HepG2 (cell line): ENCODE measurements around the gene HEMK1. TPM values are rescaled to one million over a fixed set of nuclear protein-coding genes. Genes with fewer than 3 reads are reported as not detected.
A peak's percentile ranks its signal among the peaks of the same experiment; 100 is the strongest.

ENCODE experiments used
- CREM ChIP-seq, 2 experiments: sonication (generic) in 1 of 2; formaldehyde crosslinking in 1 of 2; IDR thresholded peaks; 2 replicates each; pipeline versions ENCODE4 v1.4.0 to v1.6.1; 2016 to 2020; ENCODE audit warnings: antibody characterized with exemption in 1 of 2, mild to moderate bottlenecking in 1 of 2, missing genetic modification reagents in 1 of 2
- FOSL1 ChIP-seq: sonication (generic); formaldehyde crosslinking; IDR thresholded peaks from 2 replicates; pipeline ENCODE4 v1.9.0; 2021; ENCODE audit warnings: missing genetic modification reagents, borderline replicate concordance
- GFI1 ChIP-seq: sonication (generic); formaldehyde crosslinking; IDR thresholded peaks from 2 replicates; pipeline ENCODE4 v1.5.0; 2020; ENCODE audit warnings: missing genetic modification reagents, mild to moderate bottlenecking, borderline replicate concordance
- NFYB ChIP-seq: sonication (generic); formaldehyde crosslinking; IDR thresholded peaks from 2 replicates; pipeline ENCODE4 v1.4.0; 2020; ENCODE audit warnings: missing genetic modification reagents
- NONO ChIP-seq, 2 experiments: fragments of 450-650 bp in 1 of 2; sonication (generic) in 1 of 2; formaldehyde crosslinking in 1 of 2; IDR thresholded peaks in 1 of 2; conservative IDR thresholded peaks in 1 of 2; 2 replicates each; pipeline versions ENCODE4 v1.6.1 to v1.8.0; 2017 to 2022; ENCODE audit warnings: mild to moderate bottlenecking in 1 of 2, missing genetic modification reagents in 1 of 2, moderate library complexity in 1 of 2
- POLR2AphosphoS5 ChIP-seq: IDR thresholded peaks from 2 replicates; pipeline ENCODE4 v1.6.1; 2012; ENCODE audit warnings: low read depth, low read length
- PPARG ChIP-seq: conservative IDR thresholded peaks from 2 replicates; pipeline ENCODE4 v1.6.1; 2016; ENCODE audit warnings: missing biosample characterization, missing genetic modification reagents
- RBFOX2 ChIP-seq: fragments of 200-400 bp; formaldehyde crosslinking; IDR thresholded peaks from 2 replicates; pipeline ENCODE4 v1.6.1; 2017; ENCODE audit warnings: low read depth, mild to moderate bottlenecking, low read length
- RFXAP ChIP-seq: sonication (generic); formaldehyde crosslinking; IDR thresholded peaks from 2 replicates; pipeline ENCODE4 v1.4.0; 2020; ENCODE audit warnings: missing genetic modification reagents, borderline replicate concordance
- SUZ12 ChIP-seq: fragments of 150-350 bp; IDR thresholded peaks from 2 replicates; pipeline ENCODE4 v1.6.1; 2014; ENCODE audit warnings: low read depth, low read length
- TCF12 ChIP-seq, 2 experiments: fragments of 450-650 bp in 1 of 2; sonication (generic) in 1 of 2; formaldehyde crosslinking in 1 of 2; IDR thresholded peaks; 2 replicates each; pipeline versions ENCODE4 v1.6.1 to v1.8.0; 2017 to 2022; ENCODE audit warnings: antibody characterized with exemption in 1 of 2, mild to moderate bottlenecking in 1 of 2, missing genetic modification reagents in 1 of 2, moderate library complexity in 1 of 2
- ZBTB20 ChIP-seq: sonication (generic); formaldehyde crosslinking; IDR thresholded peaks from 2 replicates; pipeline ENCODE4 v1.8.1; 2023; ENCODE audit warnings: missing genetic modification reagents, low read depth, mild to moderate bottlenecking, borderline replicate concordance
- ZC3H4 ChIP-seq: sonication (generic); formaldehyde crosslinking; IDR thresholded peaks from 2 replicates; pipeline ENCODE4 v1.4.0; 2020; ENCODE audit warnings: missing genetic modification reagents, borderline replicate concordance
- ZFP90 ChIP-seq: sonication (generic); formaldehyde crosslinking; IDR thresholded peaks from 2 replicates; pipeline ENCODE4 v1.8.0; 2022; ENCODE audit warnings: missing genetic modification reagents, mild to moderate bottlenecking, inconsistent platforms, borderline replicate concordance
- ZNF331 ChIP-seq: sonication (generic); formaldehyde crosslinking; IDR thresholded peaks from 2 replicates; pipeline ENCODE4 v1.4.0; 2020; ENCODE audit warnings: missing genetic modification reagents
- ZNF629 ChIP-seq: sonication (generic); formaldehyde crosslinking; conservative IDR thresholded peaks from 2 replicates; pipeline ENCODE4 v1.5.0; 2020; ENCODE audit warnings: missing genetic modification reagents
- ZSCAN20 ChIP-seq: sonication (generic); formaldehyde crosslinking; IDR thresholded peaks from 2 replicates; pipeline ENCODE4 v1.4.0; 2020; ENCODE audit warnings: missing genetic modification reagents, mild to moderate bottlenecking, borderline replicate concordance
- polyA plus RNA-seq, 8 experiments: library from polyadenylated mRNA; depleted of rRNA in 3 of 8; stranded (reverse) in 7 of 8; unstranded in 1 of 8; fragments of >200 nt; fragmentation: Illumina TruSeq in 4 of 8; extraction: Trizol in 4 of 8; gene quantifications; 2 replicates each; pipeline versions ENCODE4 v1.2.1 to v1.2.3, GENCODE V29; 2011 to 2016; ENCODE audit warnings: low read depth in 4 of 8, missing spikeins in 1 of 8, mixed read lengths in 1 of 8; ENCODE audit not compliant: insufficient read depth in 1 of 8
- total RNA-seq, 5 experiments: library from RNA; depleted of rRNA; stranded (reverse); fragments of >200 nt; fragmentation: Illumina TruSeq; extraction: Trizol; gene quantifications; 2 replicates each; pipeline ENCODE4 v1.2.3, GENCODE V29; 2016; ENCODE audit warnings: low read depth in 1 of 5
- TF ChIP-seq, protein P1 (sequence below): sonication (generic); formaldehyde crosslinking; conservative IDR thresholded peaks from 2 replicates; pipeline ENCODE4 v1.4.0; 2020; ENCODE audit warnings: mild to moderate bottlenecking, missing genetic modification reagents, moderate library complexity
- TF ChIP-seq, protein P2 (sequence below): sonication (generic); formaldehyde crosslinking; conservative IDR thresholded peaks from 2 replicates; pipeline ENCODE4 v1.4.0; 2020; ENCODE audit warnings: missing genetic modification reagents
- TF ChIP-seq, protein P3 (sequence below): sonication (generic); formaldehyde crosslinking; IDR thresholded peaks from 2 replicates; pipeline ENCODE4 v1.4.0; 2020; ENCODE audit warnings: missing genetic modification reagents

Gene HEMK1
- total and polyA plus RNA-seq, 2 of the 13 experiments (the other 11 are each of a cell fraction or from before 2014, with no cell fraction given): 9.8 to 12.6 TPM

DNA sequence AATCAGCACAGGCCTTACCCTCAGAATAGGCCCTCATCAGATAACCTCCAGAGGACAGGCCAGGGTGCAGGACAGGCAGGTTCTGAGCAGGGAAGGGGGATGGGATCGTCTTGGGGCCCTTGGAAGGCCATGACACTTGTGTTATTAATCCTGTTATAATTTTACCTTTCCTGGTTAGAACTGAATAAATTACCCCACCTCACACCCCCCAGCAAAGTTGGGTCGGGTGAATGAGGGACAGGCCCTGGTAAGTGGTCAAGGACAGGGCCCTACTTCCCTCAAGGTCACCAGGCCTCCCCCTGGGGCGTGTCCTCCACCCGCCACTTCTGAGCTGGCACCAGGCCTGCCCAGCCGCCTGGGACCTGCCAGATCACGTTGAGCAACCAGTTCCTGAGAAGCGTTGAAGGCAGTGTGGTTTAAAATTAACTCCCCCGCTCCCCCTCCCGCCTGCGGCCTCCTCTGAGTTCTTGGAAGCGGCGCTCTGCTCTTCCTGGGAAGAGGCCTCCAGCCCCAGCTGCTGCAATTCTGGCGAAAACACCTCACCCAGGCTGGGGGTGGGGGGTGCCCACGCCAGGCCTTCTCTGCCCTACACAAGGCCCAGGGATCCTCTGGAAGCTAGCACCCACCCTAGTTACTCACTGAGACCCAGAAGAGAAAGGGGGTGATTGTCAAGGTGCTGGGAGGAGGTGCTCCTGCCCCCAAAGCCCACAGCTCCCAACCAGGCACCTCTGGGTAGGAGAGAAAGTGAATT lies 31.7 kb downstream of the HEMK1 start (continued):
- peak; percentile 21; the same call in 1 of the 2 replicates for TF ChIP-seq ZFP90 (CRISPR knock-in tag)
- TF ChIP-seq, protein P1, sequence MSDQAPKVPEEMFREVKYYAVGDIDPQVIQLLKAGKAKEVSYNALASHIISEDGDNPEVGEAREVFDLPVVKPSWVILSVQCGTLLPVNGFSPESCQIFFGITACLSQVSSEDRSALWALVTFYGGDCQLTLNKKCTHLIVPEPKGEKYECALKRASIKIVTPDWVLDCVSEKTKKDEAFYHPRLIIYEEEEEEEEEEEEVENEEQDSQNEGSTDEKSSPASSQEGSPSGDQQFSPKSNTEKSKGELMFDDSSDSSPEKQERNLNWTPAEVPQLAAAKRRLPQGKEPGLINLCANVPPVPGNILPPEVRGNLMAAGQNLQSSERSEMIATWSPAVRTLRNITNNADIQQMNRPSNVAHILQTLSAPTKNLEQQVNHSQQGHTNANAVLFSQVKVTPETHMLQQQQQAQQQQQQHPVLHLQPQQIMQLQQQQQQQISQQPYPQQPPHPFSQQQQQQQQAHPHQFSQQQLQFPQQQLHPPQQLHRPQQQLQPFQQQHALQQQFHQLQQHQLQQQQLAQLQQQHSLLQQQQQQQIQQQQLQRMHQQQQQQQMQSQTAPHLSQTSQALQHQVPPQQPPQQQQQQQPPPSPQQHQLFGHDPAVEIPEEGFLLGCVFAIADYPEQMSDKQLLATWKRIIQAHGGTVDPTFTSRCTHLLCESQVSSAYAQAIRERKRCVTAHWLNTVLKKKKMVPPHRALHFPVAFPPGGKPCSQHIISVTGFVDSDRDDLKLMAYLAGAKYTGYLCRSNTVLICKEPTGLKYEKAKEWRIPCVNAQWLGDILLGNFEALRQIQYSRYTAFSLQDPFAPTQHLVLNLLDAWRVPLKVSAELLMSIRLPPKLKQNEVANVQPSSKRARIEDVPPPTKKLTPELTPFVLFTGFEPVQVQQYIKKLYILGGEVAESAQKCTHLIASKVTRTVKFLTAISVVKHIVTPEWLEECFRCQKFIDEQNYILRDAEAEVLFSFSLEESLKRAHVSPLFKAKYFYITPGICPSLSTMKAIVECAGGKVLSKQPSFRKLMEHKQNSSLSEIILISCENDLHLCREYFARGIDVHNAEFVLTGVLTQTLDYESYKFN (CRISPR knock-in tag): peak; percentile 91
- peak; percentile 43; the same call in 1 of the 2 replicates for TF ChIP-seq ZNF629
- TF ChIP-seq FOSL1 (CRISPR knock-in tag): no peak
- 0 out of 2 replicates have a peak, but pooled peaks have one; percentile 38 for TF ChIP-seq ZSCAN20 (CRISPR knock-in tag)
- TF ChIP-seq GFI1 (CRISPR knock-in tag): peak; percentile 79; the same call in 1 of the 2 replicates
- TF ChIP-seq RFXAP (CRISPR knock-in tag): 0 out of 2 replicates have a peak, but pooled peaks have one; percentile 87
- TF ChIP-seq, protein P2, sequence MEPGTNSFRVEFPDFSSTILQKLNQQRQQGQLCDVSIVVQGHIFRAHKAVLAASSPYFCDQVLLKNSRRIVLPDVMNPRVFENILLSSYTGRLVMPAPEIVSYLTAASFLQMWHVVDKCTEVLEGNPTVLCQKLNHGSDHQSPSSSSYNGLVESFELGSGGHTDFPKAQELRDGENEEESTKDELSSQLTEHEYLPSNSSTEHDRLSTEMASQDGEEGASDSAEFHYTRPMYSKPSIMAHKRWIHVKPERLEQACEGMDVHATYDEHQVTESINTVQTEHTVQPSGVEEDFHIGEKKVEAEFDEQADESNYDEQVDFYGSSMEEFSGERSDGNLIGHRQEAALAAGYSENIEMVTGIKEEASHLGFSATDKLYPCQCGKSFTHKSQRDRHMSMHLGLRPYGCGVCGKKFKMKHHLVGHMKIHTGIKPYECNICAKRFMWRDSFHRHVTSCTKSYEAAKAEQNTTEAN (CRISPR knock-in tag): 0 out of 2 replicates have a peak, but pooled peaks have one; percentile 56
- peak; percentile 93 for TF ChIP-seq ZNF331
- no peak for TF ChIP-seq NONO (IDR thresholded peaks at IDR 0.05)
- peak; percentile 80; the same call in 1 of the 2 replicates for TF ChIP-seq NONO (CRISPR knock-in tag; conservative IDR thresholded peaks at IDR 0.05)
- TF ChIP-seq NFYB (CRISPR knock-in tag): peak; percentile 34; the same call in 1 of the 2 replicates
- peak; percentile 74 for TF ChIP-seq PPARG (CRISPR knock-in tag)
- TF ChIP-seq, protein P3, sequence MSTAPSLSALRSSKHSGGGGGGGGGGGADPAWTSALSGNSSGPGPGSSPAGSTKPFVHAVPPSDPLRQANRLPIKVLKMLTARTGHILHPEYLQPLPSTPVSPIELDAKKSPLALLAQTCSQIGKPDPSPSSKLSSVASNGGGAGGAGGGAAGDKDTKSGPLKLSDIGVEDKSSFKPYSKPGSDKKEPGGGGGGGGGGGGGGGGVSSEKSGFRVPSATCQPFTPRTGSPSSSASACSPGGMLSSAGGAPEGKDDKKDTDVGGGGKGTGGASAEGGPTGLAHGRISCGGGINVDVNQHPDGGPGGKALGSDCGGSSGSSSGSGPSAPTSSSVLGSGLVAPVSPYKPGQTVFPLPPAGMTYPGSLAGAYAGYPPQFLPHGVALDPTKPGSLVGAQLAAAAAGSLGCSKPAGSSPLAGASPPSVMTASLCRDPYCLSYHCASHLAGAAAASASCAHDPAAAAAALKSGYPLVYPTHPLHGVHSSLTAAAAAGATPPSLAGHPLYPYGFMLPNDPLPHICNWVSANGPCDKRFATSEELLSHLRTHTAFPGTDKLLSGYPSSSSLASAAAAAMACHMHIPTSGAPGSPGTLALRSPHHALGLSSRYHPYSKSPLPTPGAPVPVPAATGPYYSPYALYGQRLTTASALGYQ (CRISPR knock-in tag): peak; percentile 86; the same call in 1 of the 2 replicates
- TF ChIP-seq TCF12 (IDR thresholded peaks at IDR 0.05): no peak
- peak; percentile 42; the same call in 1 of the 2 replicates for TF ChIP-seq TCF12 (CRISPR knock-in tag; IDR thresholded peaks at IDR 0.05)
- peak; percentile 56 for TF ChIP-seq POLR2AphosphoS5
- TF ChIP-seq SUZ12: no peak
- peak; percentile 45; the same call in 1 of the 2 replicates for TF ChIP-seq ZBTB20 (CRISPR knock-in tag)
- no peak for TF ChIP-seq ZC3H4 (CRISPR knock-in tag)
- peak; percentile 58 for TF ChIP-seq RBFOX2
- TF ChIP-seq CREM (IDR thresholded peaks at IDR 0.05): peak; percentile 64
- no peak for TF ChIP-seq CREM (CRISPR knock-in tag; IDR thresholded peaks at IDR 0.05)
